WTC11 (cell line): Measurements from ENCODE around the gene HMCN1.

Experiments
- CREM ChIP-seq: sonication (generic); formaldehyde crosslinking; IDR thresholded peaks from 2 replicates; pipeline ENCODE4 v1.8.1; 2022; ENCODE audit warnings: mild to moderate bottlenecking, missing genetic modification reagents, moderate library complexity
- FOXK1 ChIP-seq: sonication (generic); formaldehyde crosslinking; IDR thresholded peaks from 2 replicates; pipeline ENCODE4 v1.8.0; 2022; ENCODE audit warnings: mild to moderate bottlenecking, moderate library complexity, missing genetic modification reagents
- FOXP1 ChIP-seq: sonication (generic); formaldehyde crosslinking; IDR thresholded peaks from 2 replicates; pipeline ENCODE4 v1.8.0; 2022; ENCODE audit warnings: missing genetic modification reagents, mild to moderate bottlenecking, moderate library complexity, borderline replicate concordance
- TF ChIP-seq, protein P1 (sequence below): fragments of 200-600 bp; IDR thresholded peaks from 2 replicates; pipeline ENCODE4 v1.8.0; 2022; ENCODE audit warnings: antibody characterized with exemption
- TF ChIP-seq, protein P2 (sequence below): sonication (generic); formaldehyde crosslinking; IDR thresholded peaks from 2 replicates; pipeline ENCODE4 v1.8.1; 2023; ENCODE audit warnings: mild to moderate bottlenecking, missing genetic modification reagents, moderate library complexity

GRCh38 chr1:186212568-186213224 lies 478.5 kb downstream of the HMCN1 start:
- TF ChIP-seq, protein P1, sequence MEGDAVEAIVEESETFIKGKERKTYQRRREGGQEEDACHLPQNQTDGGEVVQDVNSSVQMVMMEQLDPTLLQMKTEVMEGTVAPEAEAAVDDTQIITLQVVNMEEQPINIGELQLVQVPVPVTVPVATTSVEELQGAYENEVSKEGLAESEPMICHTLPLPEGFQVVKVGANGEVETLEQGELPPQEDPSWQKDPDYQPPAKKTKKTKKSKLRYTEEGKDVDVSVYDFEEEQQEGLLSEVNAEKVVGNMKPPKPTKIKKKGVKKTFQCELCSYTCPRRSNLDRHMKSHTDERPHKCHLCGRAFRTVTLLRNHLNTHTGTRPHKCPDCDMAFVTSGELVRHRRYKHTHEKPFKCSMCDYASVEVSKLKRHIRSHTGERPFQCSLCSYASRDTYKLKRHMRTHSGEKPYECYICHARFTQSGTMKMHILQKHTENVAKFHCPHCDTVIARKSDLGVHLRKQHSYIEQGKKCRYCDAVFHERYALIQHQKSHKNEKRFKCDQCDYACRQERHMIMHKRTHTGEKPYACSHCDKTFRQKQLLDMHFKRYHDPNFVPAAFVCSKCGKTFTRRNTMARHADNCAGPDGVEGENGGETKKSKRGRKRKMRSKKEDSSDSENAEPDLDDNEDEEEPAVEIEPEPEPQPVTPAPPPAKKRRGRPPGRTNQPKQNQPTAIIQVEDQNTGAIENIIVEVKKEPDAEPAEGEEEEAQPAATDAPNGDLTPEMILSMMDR = peak; percentile 58
- no peak for TF ChIP-seq CREM (CRISPR knock-in tag)
- TF ChIP-seq FOXP1 (CRISPR knock-in tag) = no peak
- TF ChIP-seq, protein P2, sequence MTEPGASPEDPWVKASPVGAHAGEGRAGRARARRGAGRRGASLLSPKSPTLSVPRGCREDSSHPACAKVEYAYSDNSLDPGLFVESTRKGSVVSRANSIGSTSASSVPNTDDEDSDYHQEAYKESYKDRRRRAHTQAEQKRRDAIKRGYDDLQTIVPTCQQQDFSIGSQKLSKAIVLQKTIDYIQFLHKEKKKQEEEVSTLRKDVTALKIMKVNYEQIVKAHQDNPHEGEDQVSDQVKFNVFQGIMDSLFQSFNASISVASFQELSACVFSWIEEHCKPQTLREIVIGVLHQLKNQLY (CRISPR knock-in tag) = no peak
- TF ChIP-seq FOXK1 (CRISPR knock-in tag) = no peak
